Measurements from ENCODE around the gene SLC35D1. TPM values are rescaled to one million over a fixed set of nuclear protein-coding genes. Genes with fewer than 3 reads are reported as not detected.

Gene SLC35D1
- total and polyA plus RNA-seq, 9 of the 15 experiments (the other 6 are each of a cell fraction or from before 2014, with no cell fraction given): 2.3 to 10.4 (median 6.4) TPM

- no peak overlapping the region for H3K4me2 ChIP-seq (ENCODE audit: insufficient read depth, low read length)
- no peak for TF ChIP-seq ZNF282 (CRISPR knock-in tag; IDR thresholded peaks at IDR 0.05)
- no peak for TF ChIP-seq UBTF (IDR thresholded peaks at IDR 0.05; ENCODE audit: borderline replicate concordance in 1 of 2, low read depth in 2 of 2, low read length in 2 of 2)
- no peak for TF ChIP-seq CHD4 (IDR thresholded peaks at IDR 0.05; ENCODE audit: insufficient read depth, insufficient replicate concordance, low read depth, low read length, poor library complexity, severe bottlenecking)
- no peak for TF ChIP-seq E2F4 (CRISPR knock-in tag; IDR thresholded peaks at IDR 0.05; ENCODE audit: low read depth)
- TF ChIP-seq ZNF449 (CRISPR knock-in tag; IDR thresholded peaks at IDR 0.05): no peak
- no peak for TF ChIP-seq TRIM24 (IDR thresholded peaks at IDR 0.05)
- TF ChIP-seq KLF1 (tag; IDR thresholded peaks at IDR 0.05): no peak
- TF ChIP-seq ZNF785 (CRISPR knock-in tag; IDR thresholded peaks at IDR 0.05): no peak
- TF ChIP-seq MEF2D (tag; conservative IDR thresholded peaks at IDR 0.05; ENCODE audit: low read depth): no peak
- no peak for TF ChIP-seq JUND (IDR thresholded peaks at IDR 0.05; ENCODE audit: borderline replicate concordance, low read depth, low read length)
- TF ChIP-seq JUND (tag; IDR thresholded peaks at IDR 0.05; ENCODE audit: borderline replicate concordance, low read depth, low read length): no peak
- TF ChIP-seq SOX6 (IDR thresholded peaks at IDR 0.05): no peak
- no peak for TF ChIP-seq ZNF707 (CRISPR knock-in tag; conservative IDR thresholded peaks at IDR 0.05)
- no peak for TF ChIP-seq HMBOX1 (IDR thresholded peaks at IDR 0.05)
- no peak for TF ChIP-seq FOXK2 (conservative IDR thresholded peaks at IDR 0.05 in 1 of 2, IDR thresholded peaks at IDR 0.05 in 1 of 2; ENCODE audit: low read depth in 2 of 2)
- H3K36me3 ChIP-seq (ENCODE audit: control insufficient read depth, insufficient read depth, low read length): peaks cover 20% of the 10 kb centered on the region; the same call in 2 of the 3 replicates
- DNase-seq (ENCODE audit: extremely low read depth in 1 of 4, low spot score in 3 of 4): no peak
- no peaks in the 10 kb centered on the region for H3K9me3 ChIP-seq (replicated peaks; ENCODE audit: control insufficient read depth, insufficient read depth, low read depth, low read length)
- no peak for FAIRE-seq
- ChIA-PET CTCF (ENCODE audit: low intra/inter-chr PET ratio) (no interaction called here), POLR2A (no interaction called here)
- H4K20me1 ChIP-seq (replicated peaks; ENCODE audit: control insufficient read depth, insufficient read depth, low read length): no peaks in the 10 kb centered on the region
- no peak for ATAC-seq
- H3K9me1 ChIP-seq (ENCODE audit: control insufficient read depth, insufficient read depth, low read length): no peaks in the 10 kb centered on the region
- no peak overlapping the region for H3K9ac ChIP-seq (ENCODE audit: insufficient read depth in 1 of 2, low read depth in 2 of 2, low read length in 2 of 2)
- no peak overlapping the region for H2AFZ ChIP-seq (ENCODE audit: low read depth, low read length)
- intact Hi-C loops (cut with micrococcal nuclease): no loop called here
- H3K79me2 ChIP-seq (ENCODE audit: control insufficient read depth, insufficient read depth, low read length): no peaks in the 10 kb centered on the region
- no peak overlapping the region for H3K4me3 ChIP-seq
- BruUV-seq (replicated peaks): no TSS peak
- in situ Hi-C loops (cut with MboI): no loop called here
- no peak overlapping the region for H3K27ac ChIP-seq (ENCODE audit: extremely low read depth, low read depth, low read length)
- WGBS (ENCODE audit: insufficient coverage, low coverage, missing lambda C conversion rate): 81% methylated on average over 8 of the region's 8 CpGs
- peaks cover 0 to 4% of the 10 kb centered on the region in 2 experiments; a peak in 2 of 5 replicates for H3K4me1 ChIP-seq (replicated peaks in 1 of 2; ENCODE audit: control insufficient read depth in 2 of 2, insufficient read depth in 2 of 2, low read length in 2 of 2)
- H3K27me3 ChIP-seq (ENCODE audit: control insufficient read depth in 2 of 2, insufficient read depth in 2 of 2, low read length in 2 of 2): no peaks in the 10 kb centered on the region
Measured at GRCh38 chr1:67005068-67005467, 48.9 kb downstream of the SLC35D1 start.
